HepG2 (cell line): ENCODE data around the gene DDX54. TPM values are rescaled to one million over a fixed set of nuclear protein-coding genes. Genes with fewer than 3 reads are reported as not detected.

Experiments
- ATAC-seq: fragments of 200-7000 bp; cut with Tn5 transposase; 3 replicates; pipeline ENCODE4 v1.9.1; 2020; ENCODE audit warnings: mild to moderate bottlenecking, moderate library complexity
- BruUV-seq: library from RNA; stranded (reverse); fragments of 400-500 nt; replicated peaks from 2 replicates; lab custom pipeline; 2021; lab: Mats Ljungman, UMichigan
- CTCF ChIA-PET: fragments of 300-600 bp; formaldehyde crosslinking; extraction: SDS; loops from one replicate; lab custom pipeline; 2021; ENCODE audit warnings: low total read pairs, inconsistent platforms, low intra/inter-chr PET ratio; lab: Yijun Ruan, JAX
- POLR2A ChIA-PET: fragments of 350-600 bp; sonication (Branson Sonifier 250); formaldehyde crosslinking; loops from one replicate; lab custom pipeline; 2020; ENCODE audit warnings: antibody characterized with exemption, inconsistent platforms; lab: Yijun Ruan, JAX
- DNase-seq: peaks from one replicate; pipeline ENCODE4 v3.0.0-alpha.2; 2015; ENCODE audit warnings: low spot score
- FAIRE-seq: peaks from 3 replicates; lab custom pipeline; 2011; peaks lifted over from hg19 to GRCh38; lab: Jason Lieb, UNC
- H2AFZ ChIP-seq: one replicate; pipeline ENCODE4 v1.6.1; 2011; ENCODE audit warnings: low read length, inconsistent platforms
- H3K27ac ChIP-seq: fragments of 300-600 bp; 3 replicates; pipeline ENCODE4 v1.8.0; 2011; ENCODE audit warnings: mixed run types, mild to moderate bottlenecking, mixed read lengths, low read length, inconsistent platforms; ENCODE audit not compliant: insufficient read depth; ENCODE audit errors: extremely low read length
- H3K27me3 ChIP-seq, 2 experiments: fragments of 200-600 bp in 1 of 2; 2 replicates in 1 of 2; 3 replicates in 1 of 2; pipeline versions ENCODE4 v1.6.0 to v1.8.0; 2011; ENCODE audit warnings: low read length in 2 of 2, mild to moderate bottlenecking in 2 of 2, moderate library complexity in 2 of 2, inconsistent platforms in 1 of 2; ENCODE audit not compliant: insufficient read depth in 2 of 2, control insufficient read depth in 1 of 2
- H3K36me3 ChIP-seq, 2 experiments: fragments of 200-600 bp in 1 of 2; replicated peaks in 1 of 2; 2 replicates in 1 of 2; 3 replicates in 1 of 2; pipeline versions ENCODE4 v1.5.1 to v1.8.0; 2011; ENCODE audit warnings: low read length in 2 of 2, inconsistent platforms in 1 of 2; ENCODE audit not compliant: insufficient read depth in 2 of 2, control insufficient read depth in 1 of 2
- H3K4me1 ChIP-seq: 2 replicates; pipeline ENCODE4 v1.5.1; 2012; ENCODE audit warnings: low read length, inconsistent platforms; ENCODE audit not compliant: insufficient read depth
- H3K4me2 ChIP-seq: 2 replicates; pipeline ENCODE4 v1.6.0; 2011; ENCODE audit warnings: low read depth, low read length, inconsistent platforms
- H3K4me3 ChIP-seq, 3 experiments: fragments of 200-600 bp in 1 of 3; sonication (generic), shearing (Covaris generic) in 1 of 3; replicated peaks in 1 of 3; 2 replicates each; pipeline ENCODE4 v1.5.1; 2011 to 2016; ENCODE audit warnings: low read length in 3 of 3, inconsistent platforms in 2 of 3, low read depth in 2 of 3, mild to moderate bottlenecking in 2 of 3, control low read depth in 1 of 3, mixed read lengths in 1 of 3; ENCODE audit not compliant: insufficient read depth in 1 of 3
- H3K79me2 ChIP-seq: one replicate; pipeline ENCODE4 v1.6.1; 2011; ENCODE audit warnings: low read length, inconsistent platforms; ENCODE audit not compliant: insufficient read depth
- H3K9ac ChIP-seq: 2 replicates; pipeline ENCODE4 v1.6.0; 2011; ENCODE audit warnings: mild to moderate bottlenecking, low read depth, low read length, inconsistent platforms; ENCODE audit not compliant: insufficient read depth
- H3K9me3 ChIP-seq: 2 replicates; pipeline ENCODE4 v1.5.1; 2012; ENCODE audit warnings: mild to moderate bottlenecking, low read length
- H4K20me1 ChIP-seq: 2 replicates; pipeline ENCODE4 v1.6.0; 2011; ENCODE audit warnings: inconsistent platforms, mild to moderate bottlenecking, low read length, moderate library complexity; ENCODE audit not compliant: insufficient read depth
- CHD2 ChIP-seq: IDR thresholded peaks from 2 replicates; pipeline ENCODE4 v1.6.1; 2011; ENCODE audit warnings: low read depth, low read length, improper control_type of control experiment
- FOXK2 ChIP-seq: fragments of 450-650 bp; IDR thresholded peaks from 2 replicates; pipeline ENCODE4 v1.6.1; 2016
- GATAD2A ChIP-seq: IDR thresholded peaks from 2 replicates; pipeline ENCODE4 v1.6.1; 2016
- GPN1 ChIP-seq: sonication (generic); formaldehyde crosslinking; IDR thresholded peaks from 2 replicates; pipeline ENCODE4 v1.5.1; 2020; ENCODE audit warnings: missing genetic modification reagents, borderline replicate concordance
- HNF4G ChIP-seq, 2 experiments: sonication (generic) in 1 of 2; formaldehyde crosslinking in 1 of 2; IDR thresholded peaks; 2 replicates each; pipeline versions ENCODE4 v1.4.0 to v1.6.1; 2011 to 2020; ENCODE audit warnings: borderline replicate concordance in 2 of 2, low read depth in 2 of 2, mild to moderate bottlenecking in 2 of 2, low read length in 1 of 2, missing genetic modification reagents in 1 of 2, moderate library complexity in 1 of 2
- MED8 ChIP-seq: sonication (generic); formaldehyde crosslinking; IDR thresholded peaks from 2 replicates; pipeline ENCODE4 v1.8.1; 2023; ENCODE audit warnings: mild to moderate bottlenecking, missing genetic modification reagents; ENCODE audit not compliant: insufficient replicate concordance
- NFYB ChIP-seq: sonication (generic); formaldehyde crosslinking; IDR thresholded peaks from 2 replicates; pipeline ENCODE4 v1.4.0; 2020; ENCODE audit warnings: missing genetic modification reagents
- NFYC ChIP-seq: IDR thresholded peaks from 2 replicates; pipeline ENCODE4 v1.6.1; 2016; ENCODE audit warnings: missing genetic modification reagents, missing compliant biosample characterization
- PCBP2 ChIP-seq: fragments of 200-400 bp; formaldehyde crosslinking; optimal IDR thresholded peaks from 2 replicates; pipeline ENCODE3; 2018; ENCODE audit warnings: low read length, low read depth; ENCODE audit not compliant: poor library complexity, severe bottlenecking
- SIN3B ChIP-seq: fragments of 150-350 bp; IDR thresholded peaks from 2 replicates; pipeline ENCODE4 v1.6.1; 2014; ENCODE audit warnings: low read length
- SKI ChIP-seq: fragments of 450-650 bp; IDR thresholded peaks from one replicate; pipeline ENCODE4 v1.6.1; 2018; ENCODE audit warnings: mild to moderate bottlenecking; ENCODE audit not compliant: partially characterized antibody
- SMAD3 ChIP-seq: sonication (generic); formaldehyde crosslinking; IDR thresholded peaks from 2 replicates; pipeline ENCODE4 v1.4.0; 2020; ENCODE audit warnings: missing genetic modification reagents
- THAP11 ChIP-seq: IDR thresholded peaks from 2 replicates; pipeline ENCODE4 v1.6.1; 2016; ENCODE audit warnings: missing biosample characterization, missing genetic modification reagents
- ZNF143 ChIP-seq: sonication (generic); formaldehyde crosslinking; IDR thresholded peaks from 2 replicates; pipeline ENCODE4 v1.4.0; 2020; ENCODE audit warnings: missing genetic modification reagents
- ZNF354B ChIP-seq: sonication (generic); formaldehyde crosslinking; IDR thresholded peaks from 2 replicates; pipeline ENCODE4 v1.8.0; 2022; ENCODE audit warnings: mild to moderate bottlenecking, missing genetic modification reagents
- WGBS: methylation state at CpG from one replicate; pipeline ENCODE4 v1.1.6; 2017; ENCODE audit warnings: low lambda C conversion rate; 5-methylcytosine and 5-hydroxymethylcytosine counted together
- in situ Hi-C: cut with HindIII; loops from 2 replicates; pipeline ENCODE4 v1.10.0; 2017; ENCODE audit warnings: low pct_unique_long_range_greater_than_20kb; ENCODE audit not compliant: extremely low pct_ligation_motif_present
- intact Hi-C: fragments of 100-400 bp; cut with micrococcal nuclease; formaldehyde crosslinking; loops from one replicate; pipeline ENCODE4 v1.10.0; 2022; ENCODE audit not compliant: unreplicated experiment
- polyA plus RNA-seq, 8 experiments: library from polyadenylated mRNA; depleted of rRNA in 3 of 8; stranded (reverse) in 7 of 8; unstranded in 1 of 8; fragments of >200 nt; fragmentation: Illumina TruSeq in 4 of 8; extraction: Trizol in 4 of 8; gene quantifications; 2 replicates each; pipeline versions ENCODE4 v1.2.1 to v1.2.3, GENCODE V29; 2011 to 2016; ENCODE audit warnings: low read depth in 4 of 8, missing spikeins in 1 of 8, mixed read lengths in 1 of 8; ENCODE audit not compliant: insufficient read depth in 1 of 8
- total RNA-seq, 5 experiments: library from RNA; depleted of rRNA; stranded (reverse); fragments of >200 nt; fragmentation: Illumina TruSeq; extraction: Trizol; gene quantifications; 2 replicates each; pipeline ENCODE4 v1.2.3, GENCODE V29; 2016; ENCODE audit warnings: low read depth in 1 of 5
- TF ChIP-seq, protein P1 (sequence below), 2 experiments: sonication (generic) in 1 of 2; formaldehyde crosslinking in 1 of 2; IDR thresholded peaks; 2 replicates each; pipeline versions ENCODE4 v1.5.1 to v1.6.1; 2011 to 2020; ENCODE audit warnings: borderline replicate concordance in 1 of 2, low read depth in 1 of 2, low read length in 1 of 2, mild to moderate bottlenecking in 1 of 2, missing genetic modification reagents in 1 of 2, moderate library complexity in 1 of 2
- TF ChIP-seq, protein P2 (sequence below): sonication (generic); formaldehyde crosslinking; IDR thresholded peaks from 2 replicates; pipeline ENCODE4 v1.4.0; 2020; ENCODE audit warnings: low read depth, mild to moderate bottlenecking, missing genetic modification reagents

DDX54 gene
- total and polyA plus RNA-seq, 2 of the 13 experiments (the other 11 are each of a cell fraction or from before 2014, with no cell fraction given): 59.7 to 61.1 TPM

DNA sequence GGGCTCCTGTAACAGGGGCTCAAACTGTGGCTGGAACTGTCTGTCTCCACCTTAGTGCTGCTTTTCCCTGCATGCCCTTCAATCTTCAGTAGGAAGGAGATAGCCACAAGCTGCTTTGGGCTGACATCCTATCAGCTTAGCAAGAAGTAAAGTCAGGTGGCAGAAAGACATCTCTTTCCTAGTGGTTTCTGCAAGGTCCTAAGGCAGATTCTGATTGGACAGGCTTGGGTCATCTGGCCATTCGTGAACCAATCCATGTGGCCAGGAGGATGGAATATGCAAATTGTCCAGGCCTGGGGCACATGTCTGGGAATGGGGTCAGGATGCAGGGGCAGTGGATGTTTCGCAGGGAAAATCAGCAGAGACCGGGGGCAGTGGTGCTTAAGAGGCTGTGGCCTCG, 5.5 kb upstream of the DDX54 start:
- DNase-seq: peak; percentile 43
- Histone ChIP-seq H3K9me3 (no peaks in the 10 kb centered on the region), H3K27me3 (no peaks in the 10 kb centered on the region), H3K9ac (no peak overlapping the region), H4K20me1 (no peaks in the 10 kb centered on the region), H3K4me3 (no peak overlapping the region), H3K79me2 (peaks cover 22% of the 10 kb centered on the region), H3K4me1 (peaks cover 30% of the 10 kb centered on the region), H3K27ac (no peak overlapping the region), H2AFZ (no peak overlapping the region), H3K4me2 (no peak overlapping the region), H3K36me3 (peaks cover 11 to 18% of the 10 kb centered on the region in 2 experiments; a peak in 4 of 5 replicates)
- WGBS: 97% methylated on average over 3 of the region's 4 CpGs
- POLR2A ChIA-PET: no interaction called here
- ATAC-seq: peak; percentile 52
- TF ChIP-seq, protein P1, sequence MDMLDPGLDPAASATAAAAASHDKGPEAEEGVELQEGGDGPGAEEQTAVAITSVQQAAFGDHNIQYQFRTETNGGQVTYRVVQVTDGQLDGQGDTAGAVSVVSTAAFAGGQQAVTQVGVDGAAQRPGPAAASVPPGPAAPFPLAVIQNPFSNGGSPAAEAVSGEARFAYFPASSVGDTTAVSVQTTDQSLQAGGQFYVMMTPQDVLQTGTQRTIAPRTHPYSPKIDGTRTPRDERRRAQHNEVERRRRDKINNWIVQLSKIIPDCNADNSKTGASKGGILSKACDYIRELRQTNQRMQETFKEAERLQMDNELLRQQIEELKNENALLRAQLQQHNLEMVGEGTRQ (IDR thresholded peaks at IDR 0.05; ENCODE audit: low read depth, low read length): peak; percentile 62
- TF ChIP-seq, protein P1 (CRISPR knock-in tag; IDR thresholded peaks at IDR 0.05; ENCODE audit: borderline replicate concordance): peak; percentile 73; the same call in 1 of the 2 replicates
- TF ChIP-seq NFYB (CRISPR knock-in tag): peak; percentile 77
- peak; percentile 79 for TF ChIP-seq NFYC (CRISPR knock-in tag)
- no peak for TF ChIP-seq PCBP2
- intact Hi-C loops: loop anchor here (10.0 kb wide), 2 partner anchors 84 to 234 kb away; partner anchors contain the start of gene SDSL
- BruUV-seq: no TSS peak
- in situ Hi-C loops: loop anchor here (10.0 kb wide), 1 partner anchor 164 kb away; the partner anchor contains the start of gene PLBD2
- CTCF ChIA-PET: no interaction called here
- FAIRE-seq: peak; percentile 51

DNA sequence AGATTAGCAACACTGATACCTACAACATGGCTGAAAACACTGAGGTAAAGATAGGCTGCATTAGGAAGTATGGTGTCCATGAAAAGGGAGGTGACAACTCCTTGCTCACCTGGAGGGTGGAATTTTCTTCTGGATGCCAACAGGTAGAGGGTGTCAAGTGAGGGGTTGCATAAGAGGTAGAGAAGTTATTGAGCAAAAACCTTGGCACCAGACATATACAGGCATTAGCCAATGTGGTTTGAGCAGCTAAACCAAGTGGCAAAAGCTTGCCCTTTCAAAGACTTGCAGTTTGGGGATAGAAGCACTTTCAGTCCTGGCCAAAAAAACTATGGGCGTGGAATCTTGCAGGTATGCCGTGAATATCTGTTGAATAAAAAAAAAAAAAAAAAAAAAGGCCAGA, 4.1 kb upstream of the DDX54 start:
- intact Hi-C loops: no loop called here
- ChIA-PET CTCF (no interaction called here), POLR2A (interaction anchor here (0.7 kb wide), 1 partner anchor 15 kb away, joined by 3 read pairs; no protein-coding TSS in a partner anchor)
- Histone ChIP-seq H3K27me3 (no peaks in the 10 kb centered on the region), H3K9ac (no peak overlapping the region), H3K27ac (no peak overlapping the region), H3K4me3 (no peak overlapping the region), H4K20me1 (no peaks in the 10 kb centered on the region), H2AFZ (no peak overlapping the region), H3K4me2 (no peak overlapping the region), H3K79me2 (peaks cover 26% of the 10 kb centered on the region), H3K9me3 (no peaks in the 10 kb centered on the region), H3K4me1 (peaks cover 28% of the 10 kb centered on the region), H3K36me3 (peaks cover 11 to 18% of the 10 kb centered on the region in 2 experiments; a peak in 4 of 5 replicates)
- no TSS peak for BruUV-seq
- ATAC-seq (no peak), DNase-seq (no peak), FAIRE-seq (no peak)
- in situ Hi-C loops: no loop called here
- WGBS: 98% methylated on average over 2 of the region's 2 CpGs
- TF ChIP-seq SIN3B (no peak), FOXK2 (no peak), SMAD3 (no peak), GATAD2A (CRISPR knock-in tag) (no peak), SKI (no peak), ZNF143 (CRISPR knock-in tag) (no peak), GPN1 (CRISPR knock-in tag) (no peak), MED8 (CRISPR knock-in tag) (no peak), CHD2 (no peak), THAP11 (CRISPR knock-in tag) (no peak), HNF4G (IDR thresholded peaks at IDR 0.05; ENCODE audit: borderline replicate concordance, low read depth, low read length) (no peak), HNF4G (CRISPR knock-in tag; IDR thresholded peaks at IDR 0.05; ENCODE audit: borderline replicate concordance, low read depth) (no peak), ZNF354B (no peak)
- TF ChIP-seq, protein P2, sequence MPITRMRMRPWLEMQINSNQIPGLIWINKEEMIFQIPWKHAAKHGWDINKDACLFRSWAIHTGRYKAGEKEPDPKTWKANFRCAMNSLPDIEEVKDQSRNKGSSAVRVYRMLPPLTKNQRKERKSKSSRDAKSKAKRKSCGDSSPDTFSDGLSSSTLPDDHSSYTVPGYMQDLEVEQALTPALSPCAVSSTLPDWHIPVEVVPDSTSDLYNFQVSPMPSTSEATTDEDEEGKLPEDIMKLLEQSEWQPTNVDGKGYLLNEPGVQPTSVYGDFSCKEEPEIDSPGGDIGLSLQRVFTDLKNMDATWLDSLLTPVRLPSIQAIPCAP (CRISPR knock-in tag): no peak
